Measurements from ENCODE around the gene AGR3.

The AGR3 gene

DNA sequence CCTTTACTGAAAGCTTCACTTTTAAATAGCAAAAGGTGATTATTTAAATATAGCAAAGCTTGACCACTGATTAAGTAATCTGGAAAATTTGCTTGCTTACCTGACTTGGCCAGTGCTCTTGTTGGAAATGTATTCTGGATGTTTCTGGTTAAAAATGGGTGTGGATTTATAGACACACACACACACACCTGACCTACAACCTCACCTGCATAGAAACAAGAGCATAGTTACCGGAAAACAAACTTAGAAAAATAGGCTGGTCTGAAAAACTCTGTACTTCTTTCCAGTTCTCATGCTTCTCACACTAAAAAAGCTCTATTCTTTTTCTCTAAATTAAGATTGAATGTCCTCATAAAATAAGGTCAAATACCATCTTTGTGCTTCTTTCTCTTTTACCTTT lies at the start of gene AGR3:
Gene AGR3 (minus strand): TSS at position 140 of the 400 bp plus-strand sequence. CDS start 3,365 bp downstream, outside the sequence.
- no peak for DNase-seq

DNA sequence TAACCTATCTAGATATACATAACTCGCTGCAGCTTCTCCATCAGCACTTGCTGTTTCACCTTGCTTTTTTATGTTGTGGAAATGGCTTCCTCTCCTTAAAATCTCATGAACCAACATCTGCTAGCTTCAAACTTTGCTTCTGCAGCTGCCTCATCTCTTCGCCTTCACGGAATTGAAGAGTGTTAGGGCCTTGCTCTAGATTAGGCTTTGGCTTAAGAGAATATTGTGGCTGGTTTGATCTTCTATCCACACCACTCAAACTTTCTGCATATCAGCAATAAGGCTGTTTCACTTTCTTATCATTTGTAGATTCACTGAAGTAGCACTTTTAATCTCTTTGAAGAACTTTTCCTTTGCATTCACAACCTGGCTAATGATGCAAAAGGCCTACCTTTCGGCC lies 49.2 kb upstream of the AGR3 start:
- DNase-seq: no peak

DNA sequence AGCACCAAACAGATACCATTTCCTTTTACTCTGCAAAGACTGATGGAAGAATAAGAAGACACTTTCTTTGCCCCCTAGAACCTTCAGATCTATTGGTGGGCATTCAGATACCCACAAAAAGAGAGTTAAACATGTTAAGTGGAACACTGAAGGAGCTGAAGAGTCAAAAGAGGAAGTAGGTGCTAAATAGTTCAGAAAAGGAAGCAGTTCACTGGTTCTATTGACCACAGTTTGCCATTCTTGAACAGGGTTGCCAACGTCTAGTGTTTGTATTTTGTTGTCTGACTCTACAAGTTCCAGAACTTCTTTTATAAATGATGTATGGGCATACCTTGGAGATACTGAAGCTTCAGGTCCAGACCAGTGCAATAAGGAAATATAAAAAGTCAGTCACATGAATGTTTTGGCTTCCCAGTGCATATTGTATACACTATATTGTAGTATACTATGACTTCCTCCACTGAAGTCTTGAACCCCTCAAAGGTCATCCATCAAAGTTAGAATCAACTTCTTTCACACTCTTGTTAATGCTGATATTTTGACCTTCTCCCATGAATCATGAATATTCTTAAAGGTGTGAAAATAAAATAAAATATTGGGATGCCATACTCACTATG lies 47.5 kb upstream of the AGR3 start:
- DNase-seq: no peak

DNA sequence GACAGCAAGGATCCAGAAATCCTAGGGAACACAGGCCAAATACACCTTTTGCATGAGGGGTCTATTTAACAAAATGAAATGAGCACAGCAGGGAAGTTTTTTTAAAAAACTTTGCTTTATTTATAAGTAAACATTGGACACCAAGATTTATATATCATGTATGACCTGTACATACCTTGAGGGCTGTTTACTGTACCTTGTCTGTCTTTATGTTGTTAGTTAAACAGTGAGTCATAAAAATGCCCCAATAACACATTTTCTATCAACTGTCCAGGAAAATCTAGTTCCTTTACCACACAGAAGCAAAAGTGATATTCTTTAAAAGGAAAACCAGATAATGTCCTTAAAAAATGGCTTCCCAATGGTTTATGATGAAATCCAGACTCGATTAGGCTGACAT lies 45.1 kb upstream of the AGR3 start:
- DNase-seq: no peak

DNA sequence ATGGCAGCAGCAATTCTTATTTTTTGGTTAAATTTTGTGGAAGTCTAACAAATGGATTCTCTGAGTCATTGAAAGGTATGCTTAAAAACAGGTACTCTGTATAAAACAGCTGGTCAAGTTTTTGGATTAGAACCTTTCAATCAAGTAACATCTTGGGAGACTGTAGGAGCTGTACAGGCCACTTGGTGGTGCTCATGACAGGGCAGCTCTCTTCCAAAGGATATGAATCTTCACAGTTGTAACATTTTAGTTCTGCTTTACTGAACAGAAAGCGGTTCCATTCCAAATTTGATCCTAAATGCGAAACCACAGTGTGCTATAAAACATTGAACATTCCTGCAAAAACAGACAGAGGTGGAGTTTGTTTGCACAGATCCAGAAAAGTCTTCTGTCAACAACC lies 44.5 kb upstream of the AGR3 start:
- no peak for DNase-seq

DNA sequence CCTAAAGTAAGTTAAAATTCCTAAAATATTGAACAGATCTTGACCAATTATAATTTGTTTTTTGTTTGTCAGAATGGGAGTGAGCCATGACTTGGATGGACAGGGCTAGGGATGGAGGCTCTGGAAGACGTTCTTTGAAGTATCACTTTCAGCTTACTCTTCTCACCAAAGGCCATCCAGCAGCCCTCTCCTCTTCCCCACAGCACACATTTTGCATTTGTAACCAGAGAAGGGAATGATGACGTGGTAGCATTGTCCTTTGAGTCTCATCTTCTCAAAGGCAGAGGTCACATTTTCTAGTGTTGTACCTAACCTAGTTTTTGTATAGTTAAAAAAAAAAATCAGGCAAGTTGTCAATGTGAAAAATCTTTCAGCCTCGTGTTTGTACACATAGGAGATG lies 43.8 kb upstream of the AGR3 start:
- DNase-seq: no peak

DNA sequence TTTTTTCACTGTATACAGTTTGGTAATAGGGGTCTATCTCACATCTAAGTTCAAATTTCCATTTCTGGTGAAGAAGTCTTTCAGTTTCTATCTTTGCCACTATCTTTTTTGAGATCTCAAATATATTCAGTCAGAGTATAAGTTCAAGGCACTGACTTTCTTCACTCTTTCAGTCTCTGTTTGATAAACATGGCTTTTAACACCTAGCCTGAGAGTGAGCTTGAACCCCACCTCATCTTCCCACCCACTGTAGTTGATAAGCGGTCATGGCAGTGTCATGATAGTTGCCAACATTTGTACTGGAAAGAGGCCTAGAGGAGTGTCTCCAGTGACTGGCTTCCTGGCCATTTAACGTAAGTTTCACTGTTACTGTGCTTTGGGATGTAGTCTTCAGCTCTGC lies 41.2 kb upstream of the AGR3 start:
- DNase-seq: no peak

DNA sequence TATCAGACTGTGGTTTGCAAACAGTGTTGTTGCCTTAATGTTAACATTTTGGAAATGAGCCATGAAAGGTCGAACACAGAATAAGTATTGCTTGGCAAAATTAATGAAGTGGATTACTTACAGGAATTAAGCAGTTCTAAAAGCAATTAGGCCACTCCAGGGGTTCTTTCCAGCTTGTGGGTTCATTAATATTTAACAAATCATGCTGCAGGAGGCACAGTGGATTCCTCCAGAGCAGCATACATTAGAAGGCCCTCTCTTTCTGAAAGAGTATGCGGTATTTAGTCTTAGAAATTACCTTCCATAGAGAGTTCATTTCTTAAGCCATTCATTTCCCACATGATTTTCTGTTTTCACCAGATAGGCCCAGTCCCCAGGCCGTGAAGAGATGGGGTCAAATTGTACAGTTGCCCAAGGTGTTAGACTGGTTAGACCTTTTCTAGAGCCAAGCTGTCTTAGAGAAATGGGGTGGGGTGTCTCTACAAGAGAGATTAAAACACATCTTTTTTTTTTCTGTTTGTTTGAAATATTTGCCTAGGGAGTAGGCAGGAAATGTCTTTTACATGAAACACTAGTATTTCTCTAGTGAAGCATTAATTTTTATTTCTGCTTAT lies 40.0 kb upstream of the AGR3 start:
- no peak for DNase-seq

DNA sequence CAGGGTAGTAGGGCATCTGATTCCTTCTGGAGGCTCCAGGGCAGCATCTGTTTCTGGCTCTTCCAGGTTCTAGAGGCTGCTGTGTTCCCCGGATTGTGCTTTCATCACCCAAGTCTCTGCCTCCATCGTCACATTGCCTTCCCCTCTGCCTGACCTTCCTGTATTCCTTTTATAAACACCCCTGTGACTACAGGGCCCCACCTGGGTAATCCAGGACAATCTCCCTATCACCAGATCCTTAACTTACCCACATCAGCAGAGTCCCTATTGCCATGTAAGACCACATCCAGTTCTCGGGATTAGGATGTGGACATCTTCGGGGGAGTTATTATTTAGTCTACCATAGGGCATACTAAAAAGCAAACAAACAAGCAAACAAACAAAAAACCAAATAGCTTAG lies 39.4 kb upstream of the AGR3 start:
- no peak for DNase-seq

DNA sequence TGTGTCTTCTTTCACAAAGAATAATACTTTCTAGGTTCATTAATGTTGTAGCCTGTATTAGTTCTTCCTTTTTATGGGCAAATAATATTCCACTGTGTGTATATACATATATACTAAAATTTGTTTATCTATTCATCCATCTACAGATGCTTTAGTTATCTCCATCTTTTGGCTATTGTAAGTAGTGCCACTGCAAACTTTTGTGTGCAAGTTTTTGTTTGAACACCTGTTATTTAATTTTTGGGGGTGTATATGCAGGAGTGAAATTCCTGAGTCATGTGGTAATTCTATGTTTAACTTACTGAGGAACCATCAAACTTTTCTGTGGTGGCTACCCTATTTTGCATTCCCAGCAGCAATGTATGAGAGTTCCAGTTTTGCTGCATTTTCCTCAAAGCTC lies 37.7 kb upstream of the AGR3 start:
- DNase-seq: no peak

DNA sequence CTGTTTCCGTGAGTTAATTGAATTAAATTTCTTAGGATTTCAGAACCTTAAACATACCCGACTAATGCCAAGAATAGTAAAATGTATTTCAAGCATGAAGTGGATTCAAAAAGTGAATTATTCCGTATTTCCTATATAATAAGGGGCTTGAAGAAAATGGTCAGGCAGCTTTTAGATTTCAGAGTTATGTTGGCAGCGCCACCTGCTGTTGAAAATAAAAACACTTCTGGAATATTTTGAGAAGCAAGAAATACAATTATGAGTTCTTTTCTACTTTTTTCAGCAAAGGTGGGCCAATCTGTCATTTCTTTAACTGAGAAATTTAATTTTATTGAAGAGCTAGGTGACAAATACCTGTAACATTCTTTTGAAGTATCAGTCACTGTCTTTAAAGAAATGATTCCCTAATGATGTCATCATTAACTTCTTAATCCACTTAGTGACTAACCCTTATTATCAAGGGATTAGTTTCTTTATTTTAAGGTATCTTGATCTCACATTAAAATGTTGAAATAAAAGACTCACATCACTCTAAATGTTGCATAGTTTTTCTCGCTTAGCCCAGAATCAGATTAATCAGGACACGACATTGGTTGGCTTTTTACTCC lies 36.6 kb upstream of the AGR3 start:
- peak; percentile 70 for DNase-seq

DNA sequence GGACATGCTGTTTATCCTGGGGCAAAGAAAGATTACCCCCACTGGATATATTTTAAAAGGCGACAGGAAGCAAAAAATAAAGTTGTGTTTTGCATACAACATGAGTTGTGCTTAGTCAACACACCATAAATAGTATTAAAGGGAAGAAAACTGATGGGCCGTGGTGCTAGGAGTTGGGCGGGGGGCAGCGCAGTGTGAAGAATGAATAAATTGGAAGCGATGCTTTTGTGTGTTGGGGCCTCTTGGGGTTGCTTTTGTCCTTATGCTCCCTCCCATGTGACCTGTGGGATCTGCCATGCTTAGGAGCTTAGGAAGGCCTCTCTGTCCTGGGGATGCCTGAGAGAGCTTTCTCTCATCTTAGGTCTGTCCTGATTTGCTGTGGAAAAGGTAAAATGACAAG lies 35.0 kb upstream of the AGR3 start:
- no peak for DNase-seq

DNA sequence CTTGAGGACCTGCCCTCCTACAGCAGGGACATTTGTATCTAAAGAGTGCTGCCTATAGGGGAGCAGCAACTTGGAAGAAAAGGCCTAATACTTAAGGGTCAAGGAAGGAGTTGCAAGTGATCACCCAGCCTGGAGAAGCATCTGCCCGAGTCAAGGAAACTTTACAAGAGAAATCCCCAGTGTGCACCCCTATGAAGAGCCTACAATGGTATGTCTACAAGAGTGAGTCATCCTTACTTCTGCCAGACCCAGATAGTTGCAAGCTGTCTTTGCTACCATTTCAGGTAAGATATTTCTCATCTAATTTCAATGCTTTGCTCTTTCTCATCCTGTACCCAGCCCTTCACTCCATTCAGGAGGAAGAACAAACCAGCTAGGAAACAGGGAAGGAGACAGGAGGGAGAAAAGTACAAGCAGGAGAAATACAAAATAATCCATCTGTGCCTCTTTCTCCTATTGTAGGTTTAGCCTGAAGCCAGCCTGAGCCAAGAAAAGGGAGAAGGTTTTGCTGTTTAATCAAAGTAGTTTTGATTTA lies 34.4 kb upstream of the AGR3 start:
- DNase-seq: no peak

DNA sequence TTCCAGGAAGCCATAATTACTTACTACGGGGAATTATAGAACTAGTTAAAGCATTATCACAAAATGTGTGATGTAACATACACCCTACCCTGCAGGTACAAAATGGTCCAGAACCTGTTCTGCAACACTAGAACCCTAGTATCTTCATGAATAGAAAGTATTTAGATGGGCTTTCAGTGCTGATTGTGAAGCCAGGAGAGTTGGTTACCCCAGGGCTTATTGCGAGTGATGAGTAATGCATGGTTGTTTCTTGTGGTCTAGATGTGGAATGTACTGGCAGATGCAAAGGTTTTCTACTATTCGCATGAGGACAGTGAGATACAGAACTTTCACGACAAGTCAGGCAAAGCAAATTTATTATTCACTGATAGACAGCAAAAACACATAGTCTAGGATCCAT lies 33.6 kb upstream of the AGR3 start:
- DNase-seq: no peak

DNA sequence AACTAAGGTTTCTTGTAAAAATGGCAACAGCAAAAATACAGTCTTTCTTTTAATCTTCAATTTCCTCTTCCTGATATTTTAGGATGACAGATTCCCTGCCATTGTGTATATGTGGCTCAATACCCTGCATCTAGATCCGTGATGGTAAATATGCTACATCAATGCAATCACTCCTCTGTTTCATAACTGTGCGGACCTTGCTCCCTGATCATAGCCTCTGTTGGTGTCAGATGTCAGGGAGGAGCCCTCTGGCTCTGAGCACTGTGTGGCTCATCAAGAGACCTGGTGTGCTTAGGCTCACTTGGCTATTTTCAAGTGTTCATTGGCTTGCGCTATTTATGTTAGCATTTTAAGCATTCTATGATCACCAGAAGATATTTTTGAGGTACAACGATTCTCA lies 33.0 kb upstream of the AGR3 start:
- DNase-seq: peak; percentile 62

DNA sequence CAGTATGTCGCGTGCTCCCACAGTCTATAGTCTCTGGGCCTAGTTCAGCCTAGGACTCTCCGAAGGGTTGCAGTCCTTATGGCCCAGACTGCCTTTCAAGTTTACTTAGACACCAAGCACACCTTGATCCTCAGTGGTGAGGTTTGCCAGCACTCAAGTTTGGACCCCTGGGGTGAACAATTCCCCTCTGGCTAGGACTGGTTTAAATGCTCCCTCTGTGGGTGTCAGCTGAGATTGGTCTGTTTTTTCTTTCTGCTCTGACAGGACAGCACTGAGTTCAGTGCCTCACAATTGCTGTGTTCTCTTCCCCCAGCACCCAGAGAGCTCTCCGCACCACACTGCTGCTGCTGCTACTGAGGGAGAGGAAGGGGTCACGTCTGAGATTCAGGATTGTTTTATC lies 31.9 kb upstream of the AGR3 start:
- DNase-seq: no peak

DNA sequence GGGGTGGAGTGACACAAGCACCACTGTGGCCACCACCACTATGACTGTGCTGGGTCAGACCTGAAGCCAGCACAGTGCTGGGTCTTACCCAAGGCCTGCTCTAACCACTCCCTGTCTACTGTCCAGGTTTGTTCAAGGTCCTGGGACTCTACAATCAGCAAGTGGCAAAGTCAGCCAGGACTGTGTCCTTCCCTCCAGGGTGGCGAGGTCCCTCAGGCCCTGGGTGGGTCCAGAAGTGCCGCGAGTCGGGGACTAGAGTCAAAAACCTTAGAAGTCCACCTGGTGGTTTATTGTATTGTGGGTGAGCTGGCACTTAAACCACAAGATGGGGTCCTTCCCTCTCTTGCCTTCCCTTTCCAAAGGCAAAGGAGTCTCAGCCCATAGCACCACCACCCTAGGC lies 30.8 kb upstream of the AGR3 start:
- DNase-seq: no peak

DNA sequence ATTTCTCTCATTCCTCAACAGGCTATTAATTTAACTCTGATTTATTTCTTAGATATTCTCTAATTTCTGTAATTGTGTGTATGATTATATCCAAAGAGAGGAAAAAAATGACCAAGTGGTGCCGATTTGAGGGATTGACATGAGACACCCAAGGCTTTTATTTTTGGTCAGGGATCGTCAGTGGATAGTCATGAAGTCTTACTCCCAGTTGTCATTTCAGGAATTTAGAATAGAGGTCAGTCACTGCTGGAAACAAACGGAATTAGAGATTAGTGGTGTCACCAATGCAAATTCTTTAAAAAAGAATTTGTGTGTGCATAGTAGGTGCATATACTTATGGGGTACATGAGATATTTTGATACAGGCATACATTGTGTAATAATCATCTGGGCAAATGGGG lies 26.8 kb upstream of the AGR3 start:
- DNase-seq: no peak

DNA sequence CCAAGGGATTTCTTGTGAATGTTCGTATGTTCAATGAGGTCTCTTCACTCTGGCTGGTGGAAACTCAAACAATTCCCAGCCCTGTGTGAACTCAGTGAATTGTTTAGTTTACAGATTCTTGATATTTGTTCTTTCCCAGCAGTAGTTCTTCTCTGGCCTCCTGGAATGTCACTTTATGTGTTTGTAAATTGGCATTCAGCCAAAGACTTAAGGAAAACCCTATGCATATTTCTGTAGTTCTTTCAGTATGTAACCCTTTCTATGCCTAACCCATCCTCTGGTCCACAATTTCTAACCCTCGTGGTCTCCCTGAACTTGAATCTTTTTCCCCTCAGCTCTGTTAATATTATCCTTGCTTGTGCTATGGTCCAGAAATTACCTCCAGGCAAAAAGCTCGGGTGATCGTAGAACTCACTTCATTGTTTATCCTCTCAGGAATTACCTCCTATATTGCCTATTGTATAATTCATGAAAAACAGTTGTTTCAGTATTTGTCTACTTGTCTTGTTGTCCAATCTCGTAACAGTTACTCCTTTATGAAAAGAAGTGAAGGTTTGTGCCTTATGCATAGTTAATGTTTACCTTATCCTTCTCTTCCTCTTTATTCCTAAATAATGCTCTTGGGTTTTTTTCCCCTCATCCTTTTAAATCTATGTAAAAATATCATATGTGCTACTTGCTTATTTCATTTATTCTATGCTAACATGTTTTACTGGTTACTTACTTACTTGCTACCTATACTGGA lies 23.7 kb upstream of the AGR3 start:
- no peak for DNase-seq

DNA sequence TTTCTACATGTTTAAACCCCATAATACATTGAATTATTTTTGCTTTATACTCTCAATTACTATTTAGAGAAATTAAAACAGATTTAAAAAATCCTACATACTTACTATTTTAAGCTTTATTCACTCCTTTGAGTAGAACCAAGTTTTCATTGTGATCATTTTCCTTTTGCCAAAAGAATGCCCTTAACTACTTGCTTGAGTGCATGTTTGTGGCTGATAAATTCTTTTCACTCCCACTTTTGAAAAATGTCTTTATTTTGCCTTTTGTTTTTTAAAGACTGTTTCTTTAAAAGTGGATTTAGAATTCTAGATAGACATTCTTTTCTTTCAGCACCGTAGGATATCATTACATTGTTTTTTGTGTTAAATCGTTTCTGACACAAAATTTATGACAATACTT lies 22.3 kb upstream of the AGR3 start:
- DNase-seq: no peak

DNA sequence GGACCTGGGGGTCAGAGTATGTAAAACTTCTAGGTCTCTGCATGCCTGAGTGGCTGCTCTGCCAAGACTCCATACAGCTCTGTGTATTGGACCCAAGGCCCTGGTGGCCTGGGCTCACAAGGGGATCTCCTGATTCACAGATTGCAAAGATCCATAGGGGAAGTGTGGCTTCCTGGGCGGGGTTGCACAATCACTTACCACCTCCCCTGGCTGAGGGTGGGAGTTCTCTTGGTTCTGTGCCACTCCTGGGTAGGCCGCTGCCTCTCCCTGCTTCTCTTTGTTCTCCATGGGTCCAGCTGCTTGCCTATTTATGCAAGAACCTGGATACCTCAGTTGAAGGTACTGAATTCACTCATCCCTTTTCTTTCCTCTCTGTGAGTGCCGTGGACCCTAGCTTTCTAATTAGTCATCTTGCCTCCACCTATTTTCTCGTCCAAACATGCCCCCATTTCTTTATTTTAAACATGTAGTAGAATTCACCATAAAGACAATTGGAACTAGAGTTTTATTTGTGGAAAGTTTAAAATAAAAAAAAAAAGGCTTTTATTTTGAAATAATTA lies 18.5 kb upstream of the AGR3 start:
- DNase-seq: no peak

DNA sequence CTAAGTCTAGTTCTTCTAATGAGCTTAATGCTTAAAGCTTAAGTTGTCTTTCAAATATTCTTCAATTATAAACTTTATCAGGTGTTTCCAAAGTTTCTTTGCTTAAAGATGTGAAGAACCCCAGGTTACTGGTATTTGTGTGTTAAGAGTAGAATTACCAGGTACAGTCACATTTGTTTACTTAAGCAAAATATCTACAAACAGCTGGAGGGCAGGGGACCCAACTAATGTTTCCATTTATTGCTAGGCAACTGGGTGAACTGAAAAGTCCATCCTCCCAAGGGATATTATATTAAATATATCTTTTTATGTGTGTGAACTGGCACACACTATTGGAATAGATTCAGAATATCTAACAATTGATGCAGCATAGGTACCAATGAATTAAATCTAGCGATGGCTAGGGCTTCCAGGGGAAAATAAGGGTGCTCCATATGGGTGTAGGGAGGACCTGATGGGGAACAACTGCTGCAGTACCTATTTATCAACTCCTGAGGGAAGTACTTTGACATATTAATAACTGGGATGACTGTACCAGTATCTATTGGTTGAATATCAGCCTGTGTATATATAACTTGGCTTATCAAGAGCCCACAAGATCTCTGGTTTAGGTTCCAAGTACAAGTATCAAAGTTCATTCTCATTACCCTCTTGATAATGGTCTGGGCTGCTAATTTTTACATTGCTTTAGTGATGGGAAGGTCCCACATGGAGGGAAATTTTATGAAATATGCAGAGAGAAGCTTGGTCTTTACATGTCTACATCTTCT lies 10.3 kb upstream of the AGR3 start:
- no peak for DNase-seq

DNA sequence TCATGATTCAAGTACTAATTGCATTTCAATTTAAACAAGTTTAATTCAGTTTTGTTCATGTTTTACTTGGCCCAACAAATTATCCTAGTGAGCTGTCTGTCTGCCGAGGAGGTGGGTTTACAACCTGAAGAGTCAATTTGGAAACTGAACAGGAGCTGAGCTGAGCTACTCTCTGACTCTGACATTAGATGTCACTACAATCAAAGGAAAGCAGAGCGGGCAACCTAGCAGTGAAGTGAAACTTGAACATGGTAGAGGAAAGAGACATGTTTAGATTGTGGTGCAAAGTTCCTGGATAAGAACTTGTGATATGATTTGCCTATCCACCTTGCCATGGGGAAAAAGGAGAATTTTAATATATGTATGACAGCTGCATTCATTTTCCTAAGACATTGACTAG lies 9.6 kb upstream of the AGR3 start:
- DNase-seq: no peak
